Measurements from ENCODE around the gene PLEKHJ1.

Gene PLEKHJ1

GRCh38 chr19:2269244-2270156 lies 33.4 kb upstream of the PLEKHJ1 start:
- DNase-seq = peak; percentile 99

- no peak for DNase-seq
These were observed 32.7 kb upstream of the PLEKHJ1 start for GRCh38 chr19:2268861-2269243.

GRCh38 chr19:2268480-2268830 lies 32.3 kb upstream of the PLEKHJ1 start:
- DNase-seq = no peak

GRCh38 chr19:2266183-2266993 lies 30.3 kb upstream of the PLEKHJ1 start:
- no peak for DNase-seq

GRCh38 chr19:2261438-2262172 lies 25.5 kb upstream of the PLEKHJ1 start:
- DNase-seq = peak; percentile 68

GRCh38 chr19:2260341-2260805 lies 24.2 kb upstream of the PLEKHJ1 start:
- DNase-seq = no peak

- no peak for DNase-seq
These were observed 23.2 kb upstream of the PLEKHJ1 start for GRCh38 chr19:2259336-2259735.

- no peak for DNase-seq
These were observed 20.0 kb upstream of the PLEKHJ1 start, which contains the start of gene JSRP1 for GRCh38 chr19:2255982-2256685. Gene JSRP1, minus strand, starts transcription at chr19:2256417. Its CDS starts 1,103 bp downstream, at chr19:2255314.

- DNase-seq = no peak
These were observed 19.1 kb upstream of the PLEKHJ1 start for GRCh38 chr19:2255112-2255845.

GRCh38 chr19:2254064-2254872 lies 18.1 kb upstream of the PLEKHJ1 start:
- DNase-seq = no peak

- DNase-seq = peak; percentile 51
These were observed 17.3 kb upstream of the PLEKHJ1 start for GRCh38 chr19:2253106-2254063.

GRCh38 chr19:2252797-2253105 lies 16.6 kb upstream of the PLEKHJ1 start:
- DNase-seq = no peak

- no peak for DNase-seq
These were observed 16.1 kb upstream of the PLEKHJ1 start for GRCh38 chr19:2252055-2252796.

GRCh38 chr19:2251106-2252054 lies 15.3 kb upstream of the PLEKHJ1 start:
- no peak for DNase-seq

- DNase-seq = no peak
These were observed 14.6 kb upstream of the PLEKHJ1 start for GRCh38 chr19:2250766-2251105.

- no peak for DNase-seq
These were observed 14.0 kb upstream of the PLEKHJ1 start for GRCh38 chr19:2249880-2250765.
